Measurements from ENCODE around the gene RSU1. TPM values are rescaled to one million over a fixed set of nuclear protein-coding genes. Genes with fewer than 3 reads are reported as not detected.

The RSU1 gene
- total and polyA plus RNA-seq, 10 donors, result 20.5 to 81.7 (median 63.4) TPM

GRCh38 chr10:16737420-16737819 is 79.8 kb downstream of the RSU1 start:
- no peak overlapping the region for H3K27ac ChIP-seq
- no peak overlapping the region for H3K4me3 ChIP-seq
- H3K36me3 ChIP-seq, result peaks cover 0 to 67% (median 6%) of the 10 kb centered on the region in 6 donors
- intact Hi-C loops (cut with DNase I; ENCODE audit: low total_unique reads), result no loop called here
- peaks cover 0 to 43% (median 35%) of the 10 kb centered on the region in 8 donors for H3K9me3 ChIP-seq
- 97 to 100% (median 98%) methylated on average over 2 of the region's 2 CpGs for WGBS, 5 donors
- peaks cover 0 to 2% (median under 1%) of the 10 kb centered on the region in 6 donors for H3K4me1 ChIP-seq
- no peak for TF ChIP-seq POLR2A (IDR thresholded peaks at IDR 0.05)
- TF ChIP-seq POLR2AphosphoS5 (IDR thresholded peaks at IDR 0.05), result no peak
- TF ChIP-seq CTCF (IDR thresholded peaks at IDR 0.05 in 8 of 11, conservative IDR thresholded peaks at IDR 0.05 in 3 of 11), result no peak
- H3K27me3 ChIP-seq (replicated peaks in 1 of 7), result no peaks in the 10 kb centered on the region
- DNase-seq, result no peak

DNA sequence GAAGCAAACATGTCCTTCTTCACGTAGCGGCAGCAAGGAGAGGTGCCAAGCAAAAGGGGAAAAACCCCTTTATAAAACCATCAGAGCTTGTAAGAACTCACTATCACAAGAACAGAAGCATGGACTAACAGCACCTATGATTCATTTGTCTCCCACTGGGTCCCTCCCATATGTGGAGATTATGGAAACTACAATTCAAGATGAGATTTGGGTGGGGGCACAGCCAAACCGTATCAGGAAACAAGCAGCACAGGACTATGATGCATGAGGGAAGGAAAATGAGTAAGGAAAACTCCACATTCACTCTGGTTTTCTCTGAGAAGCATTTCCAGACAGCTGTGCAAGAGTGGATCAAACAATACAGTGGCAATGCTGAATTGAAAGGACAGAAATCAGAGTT is 81.6 kb downstream of the RSU1 start:
- 91 to 99% (median 95%) methylated on average over 3 of the region's 3 CpGs for WGBS, 5 donors
- H3K4me3 ChIP-seq, result no peak overlapping the region
- no peak for TF ChIP-seq POLR2AphosphoS5 (IDR thresholded peaks at IDR 0.05)
- TF ChIP-seq POLR2A (IDR thresholded peaks at IDR 0.05), result no peak
- TF ChIP-seq CTCF (IDR thresholded peaks at IDR 0.05 in 8 of 11, conservative IDR thresholded peaks at IDR 0.05 in 3 of 11), result no peak
- H3K36me3 ChIP-seq, result peaks cover 0 to 70% (median 9%) of the 10 kb centered on the region in 6 donors
- DNase-seq, result no peak
- H3K27me3 ChIP-seq (replicated peaks in 1 of 7), result no peaks in the 10 kb centered on the region
- intact Hi-C loops (cut with DNase I; ENCODE audit: low total_unique reads), result no loop called here
- no peaks in the 10 kb centered on the region for H3K4me1 ChIP-seq
- H3K9me3 ChIP-seq, result peaks cover 0 to 43% (median 35%) of the 10 kb centered on the region in 8 donors
- no peak overlapping the region for H3K27ac ChIP-seq

- peaks cover 0 to 77% (median 7%) of the 10 kb centered on the region in 6 donors for H3K36me3 ChIP-seq
- no peak overlapping the region for H3K27ac ChIP-seq
- TF ChIP-seq POLR2A (IDR thresholded peaks at IDR 0.05), result no peak
- TF ChIP-seq POLR2AphosphoS5 (IDR thresholded peaks at IDR 0.05), result no peak
- TF ChIP-seq CTCF (IDR thresholded peaks at IDR 0.05 in 8 of 11, conservative IDR thresholded peaks at IDR 0.05 in 3 of 11), result no peak
- H3K4me1 ChIP-seq, result no peaks in the 10 kb centered on the region
- H3K4me3 ChIP-seq, result no peak overlapping the region
- intact Hi-C loops (cut with DNase I; ENCODE audit: low total_unique reads), result no loop called here
- no peak for DNase-seq
- peaks cover 0 to 21% (median 18%) of the 10 kb centered on the region in 8 donors for H3K9me3 ChIP-seq
- H3K27me3 ChIP-seq (replicated peaks in 1 of 7), result no peaks in the 10 kb centered on the region
These were observed 84.8 kb downstream of the RSU1 start for GRCh38 chr10:16732376-16732775.

GRCh38 chr10:16728266-16728665 is 89.0 kb downstream of the RSU1 start:
- TF ChIP-seq CTCF (IDR thresholded peaks at IDR 0.05 in 8 of 11, conservative IDR thresholded peaks at IDR 0.05 in 3 of 11) (no peak), POLR2A (IDR thresholded peaks at IDR 0.05) (no peak), POLR2AphosphoS5 (IDR thresholded peaks at IDR 0.05) (no peak)
- Histone ChIP-seq H3K27ac (no peak overlapping the region), H3K27me3 (replicated peaks in 1 of 7) (no peaks in the 10 kb centered on the region), H3K4me3 (no peak overlapping the region), H3K9me3 (no peaks in the 10 kb centered on the region), H3K4me1 (no peaks in the 10 kb centered on the region), H3K36me3 (peaks cover 0 to 78% (median 8%) of the 10 kb centered on the region in 6 donors)
- intact Hi-C loops (cut with DNase I; ENCODE audit: low total_unique reads), result no loop called here
- WGBS, 5 donors, result 96 to 98% (median 98%) methylated on average over 5 of the region's 5 CpGs
- DNase-seq, result no peak

Measured in spleen (tissue), 11 donors.